Stimulated activated CD4-positive, alpha-beta T cell treated with anti-CD3 and anti-CD28 coated beads, TNF-alpha, amount 100 ng/mL, for 4 hours (primary cell): ENCODE results near the gene ANKRD17.
"Not testable (repeated sequence)": the region's sequence is repeated elsewhere in the genome, so short reads cannot be mapped to it uniquely, and the experiment has no call there.

ENCODE experiments used
- DNase-seq, 3 experiments: peaks; one replicate each; pipeline ENCODE4 v3.0.0-alpha.2; 2020; ENCODE audit warnings: low read depth in 3 of 3

ANKRD17 gene, protein sequence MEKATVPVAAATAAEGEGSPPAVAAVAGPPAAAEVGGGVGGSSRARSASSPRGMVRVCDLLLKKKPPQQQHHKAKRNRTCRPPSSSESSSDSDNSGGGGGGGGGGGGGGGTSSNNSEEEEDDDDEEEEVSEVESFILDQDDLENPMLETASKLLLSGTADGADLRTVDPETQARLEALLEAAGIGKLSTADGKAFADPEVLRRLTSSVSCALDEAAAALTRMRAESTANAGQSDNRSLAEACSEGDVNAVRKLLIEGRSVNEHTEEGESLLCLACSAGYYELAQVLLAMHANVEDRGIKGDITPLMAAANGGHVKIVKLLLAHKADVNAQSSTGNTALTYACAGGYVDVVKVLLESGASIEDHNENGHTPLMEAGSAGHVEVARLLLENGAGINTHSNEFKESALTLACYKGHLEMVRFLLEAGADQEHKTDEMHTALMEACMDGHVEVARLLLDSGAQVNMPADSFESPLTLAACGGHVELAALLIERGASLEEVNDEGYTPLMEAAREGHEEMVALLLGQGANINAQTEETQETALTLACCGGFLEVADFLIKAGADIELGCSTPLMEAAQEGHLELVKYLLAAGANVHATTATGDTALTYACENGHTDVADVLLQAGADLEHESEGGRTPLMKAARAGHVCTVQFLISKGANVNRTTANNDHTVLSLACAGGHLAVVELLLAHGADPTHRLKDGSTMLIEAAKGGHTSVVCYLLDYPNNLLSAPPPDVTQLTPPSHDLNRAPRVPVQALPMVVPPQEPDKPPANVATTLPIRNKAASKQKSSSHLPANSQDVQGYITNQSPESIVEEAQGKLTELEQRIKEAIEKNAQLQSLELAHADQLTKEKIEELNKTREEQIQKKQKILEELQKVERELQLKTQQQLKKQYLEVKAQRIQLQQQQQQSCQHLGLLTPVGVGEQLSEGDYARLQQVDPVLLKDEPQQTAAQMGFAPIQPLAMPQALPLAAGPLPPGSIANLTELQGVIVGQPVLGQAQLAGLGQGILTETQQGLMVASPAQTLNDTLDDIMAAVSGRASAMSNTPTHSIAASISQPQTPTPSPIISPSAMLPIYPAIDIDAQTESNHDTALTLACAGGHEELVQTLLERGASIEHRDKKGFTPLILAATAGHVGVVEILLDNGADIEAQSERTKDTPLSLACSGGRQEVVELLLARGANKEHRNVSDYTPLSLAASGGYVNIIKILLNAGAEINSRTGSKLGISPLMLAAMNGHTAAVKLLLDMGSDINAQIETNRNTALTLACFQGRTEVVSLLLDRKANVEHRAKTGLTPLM (N-terminal part only)

GRCh38 chr4:73258686-73259570, at the start of gene ANKRD17:
TSS of gene ANKRD17 (minus strand) at chr4:73258798. CDS start at chr4:73258668, 130 bp downstream.
- DNase-seq, result peak; percentile 78 to 83 (median 79)

- no peak for DNase-seq
These were observed 49.7 kb upstream of the ANKRD17 start for GRCh38 chr4:73308286-73308685.

DNA sequence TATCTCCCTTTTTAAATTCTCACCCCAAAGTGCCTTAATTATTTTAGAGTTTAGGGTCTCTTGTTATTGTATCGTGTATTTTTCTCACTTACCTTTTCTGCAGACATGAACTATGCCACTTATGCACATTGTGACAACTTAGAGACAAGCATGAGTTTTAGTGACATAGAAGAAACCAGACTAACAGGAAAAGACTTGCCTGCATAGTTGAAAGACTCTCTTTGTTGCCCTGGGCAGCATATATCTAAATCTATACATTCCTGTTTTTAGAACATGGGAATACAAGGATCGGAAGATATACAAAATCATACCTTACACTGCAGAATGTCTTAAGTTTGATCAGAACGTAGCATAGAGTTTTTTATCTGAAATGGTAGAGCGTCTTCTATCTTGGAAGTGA, 45.1 kb upstream of the ANKRD17 start:
- DNase-seq, result no peak

- DNase-seq, result no peak
These were observed 41.1 kb upstream of the ANKRD17 start for GRCh38 chr4:73299548-73300280.

DNA sequence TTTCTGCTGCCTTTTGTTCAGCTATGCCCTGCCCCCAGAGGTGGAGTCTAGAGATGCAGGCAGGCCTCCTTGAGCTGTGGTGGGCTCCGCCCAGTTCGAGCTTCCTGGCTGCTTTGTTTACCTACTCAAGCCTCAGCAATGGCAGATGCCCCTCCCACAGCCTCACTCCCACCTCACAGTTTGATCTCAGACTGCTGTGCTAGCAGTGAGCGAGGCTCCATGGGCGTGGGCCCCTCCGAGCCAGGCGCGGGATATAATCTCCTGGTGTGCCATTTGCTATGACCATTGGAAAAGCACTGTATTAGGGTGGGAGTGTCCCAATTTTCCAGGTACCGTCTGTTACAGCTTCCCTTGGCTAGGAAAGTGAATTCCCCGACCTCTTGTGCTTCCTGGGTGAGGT, 34.1 kb upstream of the ANKRD17 start:
- DNase-seq, result not testable (repeated sequence)

GRCh38 chr4:73281982-73282381, 23.4 kb upstream of the ANKRD17 start:
- no peak for DNase-seq

DNA sequence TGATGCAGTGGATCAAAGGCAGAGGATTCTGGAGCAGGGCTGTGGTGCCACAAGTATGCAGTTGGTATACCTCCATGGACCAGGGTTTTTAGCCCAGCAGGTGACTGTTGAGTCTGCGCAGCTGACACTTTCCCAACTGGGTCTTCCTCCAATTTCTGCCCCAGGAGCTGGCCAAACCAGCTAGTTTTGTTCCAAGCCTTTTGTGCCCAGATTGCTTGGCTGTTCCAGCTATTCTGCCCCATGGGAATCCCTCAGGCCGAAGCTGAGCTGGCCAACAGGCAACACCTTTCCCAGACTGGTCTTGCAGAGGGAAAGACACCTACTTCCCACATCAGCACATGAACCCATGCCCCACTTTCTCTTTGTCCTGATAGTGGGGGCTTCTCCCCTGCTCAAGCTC, 22.8 kb upstream of the ANKRD17 start:
- DNase-seq, result no peak

DNA sequence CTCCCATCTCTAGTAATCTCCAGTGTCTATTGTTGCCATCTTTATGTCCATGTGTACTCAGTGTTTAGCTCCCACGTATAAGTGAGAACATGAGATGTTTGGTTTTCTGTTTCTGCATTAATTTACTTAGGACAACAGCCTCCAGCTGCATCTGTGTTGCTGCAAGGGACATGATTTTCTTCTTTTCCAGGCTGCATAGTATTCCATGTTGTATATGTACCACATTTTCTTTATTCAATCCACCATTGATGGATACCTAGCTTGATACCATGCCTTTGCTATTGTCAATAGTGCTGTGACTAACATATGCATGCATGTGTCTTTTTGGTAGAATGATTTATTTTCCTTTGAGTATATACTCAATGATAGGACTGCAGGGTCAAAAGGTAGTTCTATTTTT, 18.6 kb upstream of the ANKRD17 start:
- DNase-seq, result no peak

- DNase-seq, result no peak
These were observed 16.7 kb upstream of the ANKRD17 start for GRCh38 chr4:73275318-73275654.

DNA sequence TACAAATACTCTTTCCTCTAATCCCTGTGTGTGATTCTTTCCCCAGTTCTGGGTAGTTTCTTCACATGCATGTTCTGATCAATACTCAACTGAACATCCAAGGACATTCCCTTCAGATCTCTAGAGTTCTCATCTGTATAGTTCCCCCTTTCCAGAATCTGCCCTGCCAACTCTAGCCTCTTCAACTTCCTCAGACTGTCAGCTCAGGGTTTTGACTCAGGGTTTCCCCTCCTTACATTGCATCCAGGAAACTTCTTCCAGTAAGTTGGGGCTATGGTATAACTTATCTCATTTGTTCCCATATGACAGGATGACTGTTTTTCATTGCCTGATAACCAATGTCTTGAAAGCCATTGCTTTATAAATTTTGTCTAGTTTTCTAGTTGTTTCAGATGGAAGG, 14.2 kb upstream of the ANKRD17 start:
- DNase-seq, result no peak

DNA sequence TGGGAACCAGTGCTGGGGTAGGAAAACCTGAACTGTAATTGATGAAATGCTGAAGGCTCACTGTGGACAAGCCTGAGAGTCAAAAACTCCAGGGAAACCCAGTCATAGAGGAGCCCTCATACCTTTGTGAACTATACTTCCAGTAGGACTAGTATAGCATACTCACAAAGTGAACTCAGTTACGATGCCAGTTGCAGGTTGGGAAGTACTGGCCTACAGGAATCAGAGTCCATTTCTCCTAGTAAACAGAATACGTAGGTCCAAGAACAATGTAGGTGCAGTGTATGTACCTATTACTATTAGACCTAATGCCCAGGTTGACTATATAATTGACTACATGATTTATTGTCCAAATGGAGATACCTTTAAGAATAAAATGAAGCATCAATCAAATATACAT, 8.5 kb upstream of the ANKRD17 start:
- no peak for DNase-seq

- no peak for DNase-seq
These were observed 1.0 kb upstream of the ANKRD17 start for GRCh38 chr4:73259571-73260090.

GRCh38 chr4:73258436-73258685, 237 bp downstream of the ANKRD17 start:
- DNase-seq, result no peak

- DNase-seq, result no peak
These were observed 755 bp downstream of the ANKRD17 start for GRCh38 chr4:73257651-73258435.

DNA sequence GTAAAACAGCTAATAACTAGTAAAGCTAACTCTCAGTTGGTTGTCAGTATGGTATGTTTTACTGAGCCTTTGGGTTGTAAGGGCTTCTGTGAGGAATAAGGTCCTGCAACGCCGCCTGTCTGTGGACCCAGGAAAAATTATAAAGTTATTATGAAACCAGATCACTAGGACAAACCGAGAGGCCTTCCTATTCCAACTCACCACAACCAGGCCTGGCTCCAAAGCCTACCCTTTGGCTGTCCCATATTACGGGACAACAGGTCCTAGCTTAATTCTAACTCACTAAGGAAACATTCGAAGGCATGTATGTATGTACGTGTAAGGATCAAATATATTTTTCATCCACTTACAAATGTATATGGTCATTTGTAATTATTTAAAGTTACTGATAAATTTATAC, 1.4 kb downstream of the ANKRD17 start:
- DNase-seq, result peak; percentile 14 to 38 (median 31)

DNA sequence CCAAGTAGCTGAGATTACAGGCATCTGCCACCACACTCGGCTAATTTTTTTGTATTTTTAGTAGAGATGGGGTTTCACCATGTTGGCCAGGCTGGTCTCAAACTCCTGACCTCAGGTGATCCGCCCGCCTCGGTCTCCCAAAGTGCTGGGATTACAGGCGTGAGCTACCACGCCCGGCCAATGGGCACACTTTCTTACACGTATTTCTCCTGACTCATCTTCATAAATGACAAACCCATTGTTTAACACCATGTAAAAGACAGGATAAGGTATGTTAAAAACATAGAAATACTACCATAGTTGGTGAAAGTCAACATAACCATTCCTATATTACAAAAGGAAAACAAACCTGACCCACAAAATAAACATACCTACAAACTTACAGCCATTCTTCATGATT, 2.8 kb downstream of the ANKRD17 start:
- not testable (repeated sequence) for DNase-seq

DNA sequence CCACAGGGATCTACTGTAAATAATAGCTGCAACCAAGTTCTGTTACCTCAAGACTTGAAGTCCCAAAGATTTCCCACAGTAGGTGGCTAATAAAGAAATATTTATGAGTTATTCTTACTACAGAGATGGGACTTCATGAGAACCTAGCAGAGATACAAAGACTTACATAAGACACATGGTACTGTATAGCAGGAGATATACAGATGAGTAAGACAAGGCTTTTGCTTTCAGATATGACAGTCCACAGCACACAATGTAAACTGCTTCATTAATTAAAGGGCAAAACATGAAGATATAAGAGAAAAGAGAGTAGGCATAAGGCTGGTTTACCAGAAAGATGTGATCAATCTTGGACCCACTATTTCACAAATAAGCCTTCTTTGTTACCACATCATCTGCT, 6.6 kb downstream of the ANKRD17 start:
- no peak for DNase-seq

DNA sequence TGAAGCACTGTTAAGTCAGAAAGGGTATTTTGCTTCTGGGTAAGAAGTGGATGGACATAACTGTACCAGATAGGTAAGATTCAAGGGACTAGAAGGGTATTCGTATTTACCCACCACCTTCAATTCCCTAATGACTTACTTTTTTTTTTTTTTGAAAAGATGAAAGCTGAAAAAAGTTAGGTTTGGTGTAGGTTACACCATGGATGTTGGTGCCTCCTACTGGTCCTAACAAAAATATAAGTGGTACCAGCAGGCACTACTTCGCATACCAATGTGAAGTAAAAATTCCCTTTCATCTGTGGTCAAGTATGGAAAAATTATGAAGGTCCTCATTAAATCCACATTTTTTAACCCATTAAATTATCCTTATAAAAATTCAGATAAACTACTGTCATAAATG, 7.2 kb downstream of the ANKRD17 start:
- DNase-seq, result no peak

DNA sequence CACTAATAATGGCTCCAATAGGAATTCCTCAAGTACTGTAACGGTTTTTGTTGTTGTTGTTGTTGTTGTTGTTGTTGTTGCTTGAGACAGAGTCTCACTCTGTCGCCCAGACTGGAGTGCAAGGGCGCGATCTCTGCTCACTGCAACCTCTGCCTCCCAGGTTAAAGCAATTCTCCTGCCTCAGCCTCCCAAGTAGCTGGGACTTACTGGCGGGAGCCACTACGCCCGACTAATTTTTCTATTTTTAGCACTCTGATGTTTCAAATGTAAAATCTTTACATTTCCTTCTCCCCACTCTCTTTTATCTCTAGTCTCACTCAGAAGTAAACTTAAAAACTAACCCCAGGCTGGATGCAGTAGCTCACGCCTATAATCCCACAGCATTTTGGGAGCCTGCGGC, 8.0 kb downstream of the ANKRD17 start:
- no peak for DNase-seq

DNA sequence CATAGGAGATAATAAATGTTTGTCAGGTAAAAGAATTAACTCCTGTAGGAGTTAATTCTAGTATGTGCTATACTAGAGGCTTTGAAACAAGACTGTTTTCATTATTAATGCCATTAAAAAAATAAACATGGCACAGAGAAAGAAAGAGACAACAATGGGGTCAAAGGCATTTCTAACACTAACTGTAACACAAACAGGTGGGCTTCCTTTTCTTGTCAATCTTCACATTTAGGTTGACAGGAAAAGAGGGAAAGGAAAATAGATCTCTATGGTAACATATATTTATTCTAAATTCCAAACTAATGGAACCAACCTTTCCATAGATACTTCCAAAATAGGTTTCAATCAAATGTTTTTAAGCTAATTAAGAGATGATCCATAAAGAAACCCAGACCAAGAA, 9.8 kb downstream of the ANKRD17 start:
- DNase-seq, result no peak
